H1 (cell line): ENCODE data around the gene CPHXL2. TPM values are rescaled to one million over a fixed set of nuclear protein-coding genes. Genes with fewer than 3 reads are reported as not detected.

Experiments used
- CTCF ChIA-PET: fragments of 300-600 bp; sonication (Branson Sonifier 250); formaldehyde crosslinking; loops from one replicate; lab custom pipeline; 2021; ENCODE audit not compliant: partially characterized antibody; lab: Charles Lee
- POLR2A ChIA-PET: fragments of 300-600 bp; sonication (Branson Sonifier 250); formaldehyde crosslinking; loops from one replicate; lab custom pipeline; 2021; ENCODE audit warnings: inconsistent platforms; ENCODE audit not compliant: partially characterized antibody; lab: Charles Lee
- DNase-seq, 2 experiments: peaks; one replicate each; pipeline versions ENCODE4 v3.0.0 to v3.0.0-alpha.2; 2010 to 2022; ENCODE audit warnings: low spot score in 2 of 2, low read depth in 1 of 2, mixed read lengths in 1 of 2
- FAIRE-seq: peaks from 2 replicates; lab custom pipeline; 2011; peaks lifted over from hg19 to GRCh38; lab: Jason Lieb, UNC
- H2AFZ ChIP-seq: 2 replicates; pipeline ENCODE4 v1.8.1; 2012; ENCODE audit warnings: low read length, inconsistent platforms
- H2AK5ac ChIP-seq: 2 replicates; pipeline ENCODE4 v1.6.1; 2013; ENCODE audit warnings: low read depth, low read length
- H2BK120ac ChIP-seq: replicated peaks from 2 replicates; pipeline ENCODE3; 2013; ENCODE audit warnings: low read depth, low read length, inconsistent platforms
- H2BK12ac ChIP-seq: 2 replicates; pipeline ENCODE4 v1.6.1; 2013; ENCODE audit warnings: low read depth, low read length
- H2BK15ac ChIP-seq: 2 replicates; pipeline ENCODE4 v1.6.1; 2013; ENCODE audit warnings: low read length
- H2BK20ac ChIP-seq: 2 replicates; pipeline ENCODE4 v1.6.1; 2013; ENCODE audit warnings: low read length
- H2BK5ac ChIP-seq: 2 replicates; pipeline ENCODE4 v1.6.1; 2013; ENCODE audit warnings: low read depth, low read length
- H3K14ac ChIP-seq: 2 replicates; pipeline ENCODE4 v1.6.1; 2013; ENCODE audit warnings: inconsistent platforms; ENCODE audit not compliant: insufficient read length
- H3K18ac ChIP-seq: 2 replicates; pipeline ENCODE4 v1.6.1; 2013; ENCODE audit warnings: low read length; ENCODE audit errors: extremely low read depth
- H3K23ac ChIP-seq: 2 replicates; pipeline ENCODE4 v1.6.1; 2013; ENCODE audit warnings: inconsistent platforms; ENCODE audit not compliant: insufficient read length
- H3K23me2 ChIP-seq: 2 replicates; pipeline ENCODE4 v1.6.1; 2013; ENCODE audit warnings: low read depth, low read length
- H3K27ac ChIP-seq: 2 replicates; pipeline ENCODE4 v1.6.1; 2011; ENCODE audit warnings: low read depth, low read length, inconsistent platforms
- H3K27me3 ChIP-seq, 4 experiments: replicated peaks in 1 of 4; 1 replicate in 1 of 4; 2 replicates in 3 of 4; pipeline versions ENCODE4 v1.6.1 to v1.8.1; 2011 to 2013; ENCODE audit warnings: low read length in 3 of 4, mild to moderate bottlenecking in 3 of 4, inconsistent platforms in 2 of 4, mixed read lengths in 2 of 4, moderate library complexity in 1 of 4; ENCODE audit not compliant: control insufficient read depth in 3 of 4, insufficient read depth in 3 of 4; ENCODE audit errors: extremely low read depth in 1 of 4
- H3K36me3 ChIP-seq, 4 experiments: 2 replicates each; pipeline versions ENCODE4 v1.6.1 to v1.8.1; 2011 to 2013; ENCODE audit warnings: mild to moderate bottlenecking in 4 of 4, low read length in 3 of 4, moderate library complexity in 2 of 4, control low read depth in 1 of 4, inconsistent platforms in 1 of 4; ENCODE audit not compliant: insufficient read depth in 4 of 4, control insufficient read depth in 2 of 4
- H3K4ac ChIP-seq: replicated peaks from 2 replicates; pipeline ENCODE3; 2013; ENCODE audit warnings: low read length, low read depth, mixed read lengths, inconsistent platforms; ENCODE audit not compliant: insufficient read length
- H3K4me1 ChIP-seq, 4 experiments: replicated peaks in 1 of 4; 1 replicate in 1 of 4; 2 replicates in 3 of 4; pipeline versions ENCODE4 v1.6.1 to v1.8.1; 2011 to 2013; ENCODE audit warnings: low read length in 3 of 4, inconsistent platforms in 2 of 4, mixed read lengths in 1 of 4; ENCODE audit not compliant: insufficient read depth in 4 of 4, control insufficient read depth in 3 of 4
- H3K4me2 ChIP-seq, 2 experiments: 2 replicates each; pipeline versions ENCODE4 v1.6.1 to v1.8.1; 2011 to 2013; ENCODE audit warnings: low read depth in 2 of 2, low read length in 2 of 2, control low read depth in 1 of 2, inconsistent platforms in 1 of 2, mild to moderate bottlenecking in 1 of 2; ENCODE audit not compliant: insufficient read depth in 1 of 2
- H3K4me3 ChIP-seq, 4 experiments: fragments of 200-600, 300-600 bp in 1 of 4; sonication (generic), shearing (Covaris generic), sonication (Bioruptor Twin) in 1 of 4; 2 replicates each; pipeline versions ENCODE4 v1.5.1 to v1.8.1; 2011 to 2016; ENCODE audit warnings: low read length in 4 of 4, low read depth in 3 of 4, control low read depth in 2 of 4, inconsistent platforms in 2 of 4, mild to moderate bottlenecking in 2 of 4, mixed read lengths in 1 of 4, moderate library complexity in 1 of 4; ENCODE audit not compliant: insufficient read depth in 2 of 4; ENCODE audit errors: extremely low read depth in 1 of 4
- H3K56ac ChIP-seq: replicated peaks from 2 replicates; pipeline ENCODE3; 2013; ENCODE audit warnings: low read depth, mild to moderate bottlenecking, mixed read lengths, low read length, inconsistent platforms; ENCODE audit not compliant: insufficient read length
- H3K79me1 ChIP-seq: 2 replicates; pipeline ENCODE4 v1.6.1; 2013; ENCODE audit warnings: low read depth, low read length, control low read depth
- H3K79me2 ChIP-seq, 2 experiments: 2 replicates each; pipeline versions ENCODE4 v1.6.1 to v1.8.1; 2012 to 2013; ENCODE audit warnings: low read length in 2 of 2, mild to moderate bottlenecking in 2 of 2, inconsistent platforms in 1 of 2; ENCODE audit not compliant: insufficient read depth in 2 of 2, control insufficient read depth in 1 of 2
- H3K9ac ChIP-seq, 4 experiments: replicated peaks in 1 of 4; 1 replicate in 1 of 4; 2 replicates in 3 of 4; pipeline versions ENCODE4 v1.6.1 to v1.8.1; 2011 to 2013; ENCODE audit warnings: low read depth in 3 of 4, low read length in 3 of 4, control low read depth in 2 of 4, mild to moderate bottlenecking in 2 of 4, moderate library complexity in 2 of 4, inconsistent platforms in 1 of 4; ENCODE audit errors: extremely low read depth in 1 of 4
- H3K9me3 ChIP-seq, 2 experiments: 2 replicates each; pipeline versions ENCODE4 v1.6.1 to v1.8.1; 2012 to 2013; ENCODE audit warnings: mild to moderate bottlenecking in 2 of 2, moderate library complexity in 2 of 2, control low read depth in 1 of 2, inconsistent platforms in 1 of 2, low read depth in 1 of 2, low read length in 1 of 2, mixed read lengths in 1 of 2; ENCODE audit not compliant: insufficient read depth in 2 of 2
- H4K20me1 ChIP-seq, 2 experiments: replicated peaks in 1 of 2; 2 replicates each; pipeline versions ENCODE3 to v1.8.1; 2011 to 2013; ENCODE audit warnings: inconsistent platforms in 2 of 2, low read length in 2 of 2, mild to moderate bottlenecking in 1 of 2; ENCODE audit not compliant: insufficient read depth in 2 of 2, control insufficient read depth in 1 of 2
- H4K5ac ChIP-seq: 2 replicates; pipeline ENCODE4 v1.6.1; 2013; ENCODE audit warnings: low read length, low read depth, mixed read lengths, inconsistent platforms; ENCODE audit not compliant: insufficient read length
- H4K8ac ChIP-seq: 2 replicates; pipeline ENCODE4 v1.8.0; 2013; ENCODE audit warnings: mild to moderate bottlenecking, moderate library complexity, low read length, inconsistent platforms; ENCODE audit not compliant: insufficient read depth; ENCODE audit errors: extremely low read depth
- H4K91ac ChIP-seq: replicated peaks from 2 replicates; pipeline ENCODE3; 2013; ENCODE audit warnings: low read length, mixed read lengths, inconsistent platforms; ENCODE audit not compliant: insufficient read length
- CBX5 ChIP-seq: fragments of 300-800, 300-1000 bp; sonication (generic); IDR thresholded peaks from 2 replicates; pipeline ENCODE4 v1.7.1; 2016; ENCODE audit warnings: antibody characterized with exemption, low read length, low read depth
- EP300 ChIP-seq, 2 experiments: IDR thresholded peaks; 1 replicate in 1 of 2; 2 replicates in 1 of 2; pipeline ENCODE4 v1.6.1; 2011 to 2012; ENCODE audit warnings: low read depth in 2 of 2, low read length in 2 of 2, mild to moderate bottlenecking in 2 of 2, borderline replicate concordance in 1 of 2, inconsistent platforms in 1 of 2, moderate library complexity in 1 of 2
- FOSL1 ChIP-seq: IDR thresholded peaks from 2 replicates; pipeline ENCODE4 v1.6.1; 2011; ENCODE audit warnings: mild to moderate bottlenecking, low read depth, low read length, moderate library complexity; ENCODE audit not compliant: insufficient read depth
- HDAC2 ChIP-seq, 2 experiments: fragments of 300-600 bp in 1 of 2; sonication (generic) in 1 of 2; IDR thresholded peaks; 2 replicates each; pipeline ENCODE4 v1.6.1; 2011 to 2012; ENCODE audit warnings: low read depth in 2 of 2, low read length in 2 of 2, mild to moderate bottlenecking in 2 of 2, moderate library complexity in 2 of 2, borderline replicate concordance in 1 of 2, inconsistent platforms in 1 of 2
- POLR2AphosphoS5 ChIP-seq: IDR thresholded peaks from 2 replicates; pipeline ENCODE4 v1.6.1; 2011; ENCODE audit warnings: low read depth, low read length
- POU5F1 ChIP-seq: IDR thresholded peaks from 2 replicates; pipeline ENCODE4 v1.6.1; 2011; ENCODE audit warnings: low read depth, mild to moderate bottlenecking, low read length, moderate library complexity
- RXRA ChIP-seq: IDR thresholded peaks from 2 replicates; pipeline ENCODE4 v1.6.1; 2011; ENCODE audit warnings: low read depth, mild to moderate bottlenecking, low read length, moderate library complexity; ENCODE audit not compliant: insufficient read depth
- WGBS, 2 experiments: shearing (Covaris generic) in 1 of 2; methylation state at CpG; one replicate each; pipeline versions ENCODE4 v1.1.6 to v1.1.7; 2013 to 2015; ENCODE audit warnings: low lambda C conversion rate in 2 of 2, mixed read lengths in 2 of 2, inconsistent platforms in 1 of 2, low coverage in 1 of 2, missing lambda C conversion rate in 1 of 2; ENCODE audit not compliant: insufficient replicate concordance in 2 of 2, insufficient coverage in 1 of 2, insufficient read length in 1 of 2; ENCODE audit errors: extremely low coverage in 1 of 2, missing lambda C conversion rate in 1 of 2; 5-methylcytosine and 5-hydroxymethylcytosine counted together
- polyA plus RNA-seq, 7 experiments: library from polyadenylated mRNA; depleted of rRNA in 3 of 7; stranded (reverse) in 5 of 7; unstranded in 2 of 7; fragments of >200 nt in 5 of 7; fragments of 200-250 nt in 2 of 7; gene quantifications; 1 replicate in 5 of 7; 2 replicates in 1 of 7; 4 replicates in 1 of 7; pipeline versions ENCODE4 v1.2.1 to v1.2.3, GENCODE V29; 2011 to 2013; ENCODE audit warnings: missing spikeins in 2 of 7, mixed read lengths in 2 of 7
- total RNA-seq: library from RNA; stranded (reverse); fragmentation: NEBNext Ultra II Directional; extraction: Animal tissue kit (Norgen Biotek cat#: 25700); gene quantifications from 2 replicates; pipeline ENCODE4 v1.2.1, GENCODE V29; 2021
- TF ChIP-seq, protein P1 (sequence below): IDR thresholded peaks from 2 replicates; pipeline ENCODE4 v1.6.1; 2011; ENCODE audit warnings: low read length, improper control_type of control experiment
- TF ChIP-seq, protein P2 (sequence below): IDR thresholded peaks from 2 replicates; pipeline ENCODE4 v1.6.1; 2011; ENCODE audit warnings: low read depth, mild to moderate bottlenecking, low read length; ENCODE audit not compliant: insufficient read depth

CPHXL2 gene
- total and polyA plus RNA-seq, 2 of the 8 experiments (the other 6 are each of a cell fraction or from before 2014, with no cell fraction given): not detected

DNA sequence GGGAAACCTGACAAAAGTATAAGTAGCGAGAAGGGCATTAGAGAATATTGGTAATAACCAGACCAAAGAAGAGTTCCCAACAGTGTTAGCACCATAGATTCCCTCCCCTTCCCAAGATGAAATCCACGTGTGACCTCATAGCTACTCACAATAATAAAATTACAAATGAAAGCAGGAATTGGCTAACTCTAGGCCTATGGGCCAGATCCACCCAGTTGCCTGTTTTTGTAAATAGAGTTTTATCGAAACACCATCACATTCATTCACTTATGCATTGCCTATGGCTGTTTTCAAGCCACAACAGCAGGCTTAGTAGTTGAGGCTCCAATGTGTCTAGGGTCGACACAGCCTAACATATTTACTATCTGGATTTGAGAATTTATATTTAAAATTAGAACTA lies 41.6 kb upstream of the CPHXL2 start:
- TF ChIP-seq HDAC2 (IDR thresholded peaks at IDR 0.05; ENCODE audit: borderline replicate concordance in 1 of 2, low read depth in 2 of 2, low read length in 2 of 2): no peak
- TF ChIP-seq POU5F1: no peak
- TF ChIP-seq FOSL1: no peak
- TF ChIP-seq EP300 (IDR thresholded peaks at IDR 0.05; ENCODE audit: borderline replicate concordance in 1 of 2, low read depth in 2 of 2, low read length in 2 of 2): no peak
- TF ChIP-seq, protein P1, sequence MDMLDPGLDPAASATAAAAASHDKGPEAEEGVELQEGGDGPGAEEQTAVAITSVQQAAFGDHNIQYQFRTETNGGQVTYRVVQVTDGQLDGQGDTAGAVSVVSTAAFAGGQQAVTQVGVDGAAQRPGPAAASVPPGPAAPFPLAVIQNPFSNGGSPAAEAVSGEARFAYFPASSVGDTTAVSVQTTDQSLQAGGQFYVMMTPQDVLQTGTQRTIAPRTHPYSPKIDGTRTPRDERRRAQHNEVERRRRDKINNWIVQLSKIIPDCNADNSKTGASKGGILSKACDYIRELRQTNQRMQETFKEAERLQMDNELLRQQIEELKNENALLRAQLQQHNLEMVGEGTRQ: no peak
- TF ChIP-seq CBX5: no peak
- TF ChIP-seq POLR2AphosphoS5: no peak
- TF ChIP-seq, protein P2, sequence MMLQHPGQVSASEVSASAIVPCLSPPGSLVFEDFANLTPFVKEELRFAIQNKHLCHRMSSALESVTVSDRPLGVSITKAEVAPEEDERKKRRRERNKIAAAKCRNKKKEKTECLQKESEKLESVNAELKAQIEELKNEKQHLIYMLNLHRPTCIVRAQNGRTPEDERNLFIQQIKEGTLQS: no peak
- TF ChIP-seq RXRA: no peak
- TF ChIP-seq, all 59 proteins: peak for 0

More for the DNA sequence above, 41.6 kb upstream of the CPHXL2 start:
- H2AFZ ChIP-seq: no peak overlapping the region
- no peaks in the 10 kb centered on the region for H4K20me1 ChIP-seq
- H3K23me2 ChIP-seq: no peaks in the 10 kb centered on the region
- H3K4ac ChIP-seq: no peak overlapping the region
- no peak for FAIRE-seq
- H2AK5ac ChIP-seq: no peak overlapping the region
- WGBS, 2 experiments: 82% methylated on average over 4 of the region's 4 CpGs; no CpG with 5 or more reads in 1 of the 2 experiments
- H3K9me3 ChIP-seq: peaks cover 30 to 40% of the 10 kb centered on the region in 2 experiments
- H3K18ac ChIP-seq: no peak overlapping the region
- no peak overlapping the region for H3K14ac ChIP-seq
- no peaks in the 10 kb centered on the region for H3K36me3 ChIP-seq
- DNase-seq: no peak
- no peak overlapping the region for H3K56ac ChIP-seq
- POLR2A ChIA-PET: no interaction called here
- no peak overlapping the region for H2BK120ac ChIP-seq
- H3K79me2 ChIP-seq: no peaks in the 10 kb centered on the region
- no peaks in the 10 kb centered on the region for H3K4me1 ChIP-seq
- H3K79me1 ChIP-seq: no peaks in the 10 kb centered on the region
- H3K4me2 ChIP-seq: no peak overlapping the region
- no peak overlapping the region for H2BK12ac ChIP-seq
- H3K4me3 ChIP-seq: no peak overlapping the region
- H2BK5ac ChIP-seq: no peak overlapping the region
- CTCF ChIA-PET: no interaction called here
- H3K23ac ChIP-seq: no peak overlapping the region
- no peak overlapping the region for H4K8ac ChIP-seq
- no peak overlapping the region for H4K91ac ChIP-seq
- H4K5ac ChIP-seq: no peak overlapping the region
- H3K27me3 ChIP-seq: no peaks in the 10 kb centered on the region
- H3K27ac ChIP-seq: no peak overlapping the region
- H2BK20ac ChIP-seq: no peak overlapping the region
- H2BK15ac ChIP-seq: no peak overlapping the region
- H3K9ac ChIP-seq: no peak overlapping the region
